K562 (cell line): ENCODE results near the gene COL23A1. TPM values are rescaled to one million over a fixed set of nuclear protein-coding genes. Genes with fewer than 3 reads are reported as not detected.
A peak's percentile ranks its signal among the peaks of the same experiment; 100 is the strongest.

ENCODE experiments used
- ETV6 ChIP-seq, 3 experiments: fragments of 150-350 bp in 1 of 3; sonication (generic) in 1 of 3; formaldehyde crosslinking in 1 of 3; IDR thresholded peaks; 2 replicates each; pipeline versions ENCODE4 v1.6.1 to v1.8.0; 2014 to 2022; ENCODE audit warnings: borderline replicate concordance in 2 of 3, low read depth in 2 of 3, antibody characterized with exemption in 1 of 3, low read length in 1 of 3, mild to moderate bottlenecking in 1 of 3, missing genetic modification reagents in 1 of 3
- FOXA3 ChIP-seq, 2 experiments: fragments of 450-650 bp in 1 of 2; sonication (generic) in 1 of 2; formaldehyde crosslinking; IDR thresholded peaks in 1 of 2; conservative IDR thresholded peaks in 1 of 2; 2 replicates each; pipeline versions ENCODE4 v1.4.0 to v1.8.0; 2020 to 2022; ENCODE audit warnings: mild to moderate bottlenecking in 2 of 2, missing genetic modification reagents in 1 of 2
- RAD21 ChIP-seq, 2 experiments: fragments of 250-450 bp in 1 of 2; fragments of 450-650 bp in 1 of 2; sonication (Bioruptor Pico) in 1 of 2; formaldehyde crosslinking in 1 of 2; IDR thresholded peaks in 1 of 2; conservative IDR thresholded peaks in 1 of 2; 2 replicates each; pipeline versions ENCODE4 v1.4.0 to v1.8.0; 2020 to 2022; ENCODE audit warnings: mild to moderate bottlenecking in 2 of 2, moderate library complexity in 1 of 2
- SMAD1 ChIP-seq: fragments of 150-350 bp; IDR thresholded peaks from 2 replicates; pipeline ENCODE4 v1.6.1; 2014; ENCODE audit warnings: low read length, low read depth; ENCODE audit not compliant: partially characterized antibody
- ZBTB12 ChIP-seq: fragments of 250-450 bp; sonication (Bioruptor Pico); IDR thresholded peaks from 2 replicates; pipeline ENCODE4 v1.4.0; 2020
- ZNF24 ChIP-seq: fragments of 450-650 bp; IDR thresholded peaks from 2 replicates; pipeline ENCODE4 v1.6.1; 2016
- ZNF561 ChIP-seq: fragments of 450-650 bp; formaldehyde crosslinking; conservative IDR thresholded peaks from 2 replicates; pipeline ENCODE4 v1.4.0; 2020; ENCODE audit warnings: mild to moderate bottlenecking, moderate library complexity
- polyA plus RNA-seq, 8 experiments: library from polyadenylated mRNA; depleted of rRNA in 4 of 8; stranded (reverse) in 5 of 8; unstranded in 3 of 8; fragments of >200 nt; fragmentation: Nextera tagmentation in 2 of 8; fragmentation: Illumina TruSeq in 1 of 8; extraction: Ambion mirVana in 2 of 8; extraction: Trizol in 1 of 8; gene quantifications; 2 replicates each; pipeline versions ENCODE4 v1.2.1 to v1.2.3, GENCODE V29; 2011 to 2014; ENCODE audit warnings: inconsistent platforms in 1 of 8, missing spikeins in 1 of 8
- total RNA-seq, 7 experiments: library from RNA; depleted of rRNA in 6 of 7; stranded (reverse); fragments of >200 nt in 6 of 7; fragmentation: Illumina TruSeq in 2 of 7; extraction: Trizol in 2 of 7; gene quantifications; 2 replicates each; pipeline versions ENCODE4 v1.2.1 to v1.2.3, GENCODE V29; 2011 to 2021; ENCODE audit warnings: low replicate concordance in 1 of 7
- TF ChIP-seq, protein P1 (sequence below), 2 experiments: fragments of 450-650 bp; IDR thresholded peaks; 2 replicates each; pipeline ENCODE4 v1.6.1; 2016; ENCODE audit warnings: mild to moderate bottlenecking in 2 of 2, borderline replicate concordance in 1 of 2, low read depth in 1 of 2, moderate library complexity in 1 of 2
- TF ChIP-seq, protein P2 (sequence below): IDR thresholded peaks from 2 replicates; pipeline ENCODE4 v1.6.1; 2016; ENCODE audit warnings: missing genetic modification characterization, missing compliant biosample characterization
- TF ChIP-seq, protein P3 (sequence below): IDR thresholded peaks from 2 replicates; pipeline ENCODE4 v1.6.1; 2011; ENCODE audit warnings: borderline replicate concordance, low read depth, mild to moderate bottlenecking, moderate library complexity, low read length; ENCODE audit not compliant: insufficient read depth, poor library complexity, severe bottlenecking

Gene COL23A1
- total and polyA plus RNA-seq, 9 of the 15 experiments (the other 6 are each of a cell fraction or from before 2014, with no cell fraction given) = 0.09 TPM; not detected in 8

GRCh38 chr5:178449163-178450070, 140.8 kb downstream of the COL23A1 start (continued):
- TF ChIP-seq, protein P1, sequence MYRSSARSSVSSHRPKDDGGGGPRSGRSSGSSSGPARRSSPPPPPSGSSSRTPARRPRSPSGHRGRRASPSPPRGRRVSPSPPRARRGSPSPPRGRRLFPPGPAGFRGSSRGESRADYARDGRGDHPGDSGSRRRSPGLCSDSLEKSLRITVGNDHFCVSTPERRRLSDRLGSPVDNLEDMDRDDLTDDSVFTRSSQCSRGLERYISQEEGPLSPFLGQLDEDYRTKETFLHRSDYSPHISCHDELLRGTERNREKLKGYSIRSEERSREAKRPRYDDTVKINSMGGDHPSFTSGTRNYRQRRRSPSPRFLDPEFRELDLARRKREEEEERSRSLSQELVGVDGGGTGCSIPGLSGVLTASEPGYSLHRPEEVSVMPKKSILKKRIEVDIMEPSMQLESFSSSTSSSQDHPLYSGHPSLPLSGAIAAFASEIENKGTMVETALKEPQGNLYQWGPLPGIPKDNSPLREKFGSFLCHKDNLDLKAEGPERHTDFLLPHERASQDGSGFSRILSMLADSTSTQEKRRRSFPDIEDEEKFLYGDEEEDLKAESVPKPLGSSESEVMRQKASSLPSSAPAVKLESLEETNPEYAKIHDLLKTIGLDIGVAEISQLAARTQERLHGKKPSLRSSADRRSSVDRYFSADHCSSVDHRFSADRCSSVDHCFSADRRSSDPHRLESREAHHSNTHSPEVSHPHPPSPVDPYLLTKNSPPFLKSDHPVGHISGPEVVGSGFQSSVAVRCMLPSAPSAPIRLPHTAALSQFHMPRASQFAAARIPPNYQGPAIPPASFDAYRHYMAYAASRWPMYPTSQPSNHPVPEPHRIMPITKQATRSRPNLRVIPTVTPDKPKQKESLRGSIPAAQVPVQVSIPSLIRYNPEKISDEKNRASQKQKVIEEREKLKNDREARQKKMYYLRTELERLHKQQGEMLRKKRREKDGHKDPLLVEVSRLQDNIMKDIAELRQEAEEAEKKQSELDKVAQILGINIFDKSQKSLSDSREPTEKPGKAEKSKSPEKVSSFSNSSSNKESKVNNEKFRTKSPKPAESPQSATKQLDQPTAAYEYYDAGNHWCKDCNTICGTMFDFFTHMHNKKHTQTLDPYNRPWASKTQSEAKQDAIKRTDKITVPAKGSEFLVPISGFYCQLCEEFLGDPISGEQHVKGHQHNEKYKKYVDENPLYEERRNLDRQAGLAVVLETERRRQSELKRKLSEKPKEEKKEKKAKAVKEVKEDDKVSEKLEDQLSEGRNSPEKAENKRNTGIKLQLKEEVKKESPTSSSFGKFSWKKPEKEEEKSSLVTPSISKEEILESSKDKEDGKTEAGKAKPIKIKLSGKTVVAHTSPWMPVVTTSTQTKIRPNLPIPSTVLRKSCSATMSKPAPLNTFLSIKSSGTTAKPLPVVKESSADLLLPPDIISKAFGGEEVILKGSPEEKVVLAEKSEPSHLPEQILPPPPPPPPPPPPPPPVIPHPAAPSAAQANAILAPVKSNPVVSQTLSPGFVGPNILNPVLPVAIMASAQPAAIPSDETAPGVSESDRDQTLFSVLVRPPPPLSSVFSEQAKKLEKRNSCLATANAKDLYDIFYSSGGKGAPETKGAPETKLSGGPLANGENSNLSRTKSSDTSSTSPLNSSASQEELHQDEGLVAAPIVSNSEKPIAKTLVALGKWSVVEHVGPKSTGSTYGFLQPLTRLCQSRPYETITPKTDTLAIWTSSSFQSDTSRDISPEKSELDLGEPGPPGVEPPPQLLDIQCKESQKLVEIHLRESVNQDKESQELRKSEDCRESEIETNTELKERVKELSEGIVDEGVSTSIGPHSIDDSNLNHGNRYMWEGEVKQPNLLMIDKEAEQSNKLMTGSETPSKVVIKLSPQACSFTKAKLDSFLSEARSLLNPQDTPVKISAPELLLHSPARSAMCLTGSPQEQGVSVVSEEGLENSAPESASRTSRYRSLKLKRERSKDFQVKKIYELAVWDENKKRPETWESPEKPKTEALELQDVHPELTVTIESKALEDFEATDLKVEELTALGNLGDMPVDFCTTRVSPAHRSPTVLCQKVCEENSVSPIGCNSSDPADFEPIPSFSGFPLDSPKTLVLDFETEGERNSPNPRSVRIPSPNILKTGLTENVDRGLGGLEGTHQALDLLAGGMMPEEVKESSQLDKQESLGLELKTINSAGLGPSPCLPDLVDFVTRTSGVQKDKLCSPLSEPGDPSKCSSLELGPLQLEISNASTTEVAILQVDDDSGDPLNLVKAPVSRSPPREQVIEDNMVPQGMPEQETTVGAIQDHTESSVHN (IDR thresholded peaks at IDR 0.05; ENCODE audit: borderline replicate concordance in 1 of 2, low read depth in 1 of 2) = no peak
- TF ChIP-seq ZNF561 (CRISPR knock-in tag) = no peak
- peak; percentile 67 for TF ChIP-seq SMAD1
- 0 out of 4 replicates have a peak, but pooled peaks of 1 of the 2 experiments have one; percentile 60 for TF ChIP-seq ETV6 (IDR thresholded peaks at IDR 0.05; ENCODE audit: borderline replicate concordance in 1 of 2, low read depth in 2 of 2, low read length in 1 of 2)
- TF ChIP-seq ETV6 (CRISPR knock-in tag; IDR thresholded peaks at IDR 0.05; ENCODE audit: borderline replicate concordance) = no peak
- TF ChIP-seq FOXA3 (CRISPR knock-in tag; conservative IDR thresholded peaks at IDR 0.05 in 1 of 2, IDR thresholded peaks at IDR 0.05 in 1 of 2) = no peak
- TF ChIP-seq, protein P2, sequence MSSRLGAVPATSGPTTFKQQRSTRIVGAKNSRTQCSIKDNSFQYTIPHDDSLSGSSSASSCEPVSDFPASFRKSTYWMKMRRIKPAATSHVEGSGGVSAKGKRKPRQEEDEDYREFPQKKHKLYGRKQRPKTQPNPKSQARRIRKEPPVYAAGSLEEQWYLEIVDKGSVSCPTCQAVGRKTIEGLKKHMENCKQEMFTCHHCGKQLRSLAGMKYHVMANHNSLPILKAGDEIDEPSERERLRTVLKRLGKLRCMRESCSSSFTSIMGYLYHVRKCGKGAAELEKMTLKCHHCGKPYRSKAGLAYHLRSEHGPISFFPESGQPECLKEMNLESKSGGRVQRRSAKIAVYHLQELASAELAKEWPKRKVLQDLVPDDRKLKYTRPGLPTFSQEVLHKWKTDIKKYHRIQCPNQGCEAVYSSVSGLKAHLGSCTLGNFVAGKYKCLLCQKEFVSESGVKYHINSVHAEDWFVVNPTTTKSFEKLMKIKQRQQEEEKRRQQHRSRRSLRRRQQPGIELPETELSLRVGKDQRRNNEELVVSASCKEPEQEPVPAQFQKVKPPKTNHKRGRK = no peak
- TF ChIP-seq ZNF24 = 0 out of 2 replicates have a peak, but pooled peaks have one; percentile 29
- TF ChIP-seq ZBTB12 (CRISPR knock-in tag) = peak; percentile 63
- TF ChIP-seq, protein P3, sequence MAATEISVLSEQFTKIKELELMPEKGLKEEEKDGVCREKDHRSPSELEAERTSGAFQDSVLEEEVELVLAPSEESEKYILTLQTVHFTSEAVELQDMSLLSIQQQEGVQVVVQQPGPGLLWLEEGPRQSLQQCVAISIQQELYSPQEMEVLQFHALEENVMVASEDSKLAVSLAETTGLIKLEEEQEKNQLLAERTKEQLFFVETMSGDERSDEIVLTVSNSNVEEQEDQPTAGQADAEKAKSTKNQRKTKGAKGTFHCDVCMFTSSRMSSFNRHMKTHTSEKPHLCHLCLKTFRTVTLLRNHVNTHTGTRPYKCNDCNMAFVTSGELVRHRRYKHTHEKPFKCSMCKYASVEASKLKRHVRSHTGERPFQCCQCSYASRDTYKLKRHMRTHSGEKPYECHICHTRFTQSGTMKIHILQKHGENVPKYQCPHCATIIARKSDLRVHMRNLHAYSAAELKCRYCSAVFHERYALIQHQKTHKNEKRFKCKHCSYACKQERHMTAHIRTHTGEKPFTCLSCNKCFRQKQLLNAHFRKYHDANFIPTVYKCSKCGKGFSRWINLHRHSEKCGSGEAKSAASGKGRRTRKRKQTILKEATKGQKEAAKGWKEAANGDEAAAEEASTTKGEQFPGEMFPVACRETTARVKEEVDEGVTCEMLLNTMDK = no peak
- peak; percentile 28 to 41; a peak in 2 of 4 replicates for TF ChIP-seq RAD21 (CRISPR knock-in tag; conservative IDR thresholded peaks at IDR 0.05 in 1 of 2, IDR thresholded peaks at IDR 0.05 in 1 of 2)
